HepG2 (cell line): ENCODE results near the gene INO80. TPM values are rescaled to one million over a fixed set of nuclear protein-coding genes. Genes with fewer than 3 reads are reported as not detected.

Experiments used
- ARID5B ChIP-seq: IDR thresholded peaks from 2 replicates; pipeline ENCODE4 v1.4.0; 2020; ENCODE audit warnings: mild to moderate bottlenecking, missing genetic modification reagents
- GABPB1 ChIP-seq: IDR thresholded peaks from 2 replicates; pipeline ENCODE4 v1.6.1; 2016; ENCODE audit warnings: mild to moderate bottlenecking, missing genetic modification reagents, moderate library complexity, missing compliant biosample characterization
- HCFC1 ChIP-seq: fragments of 150-350 bp; IDR thresholded peaks from 2 replicates; pipeline ENCODE4 v1.6.1; 2014; ENCODE audit warnings: low read depth, low read length
- HNRNPUL1 ChIP-seq: fragments of 200-400 bp; formaldehyde crosslinking; IDR thresholded peaks from 2 replicates; pipeline ENCODE4 v1.6.1; 2017; ENCODE audit warnings: low read depth, mild to moderate bottlenecking, low read length, moderate library complexity
- NONO ChIP-seq, 2 experiments: fragments of 450-650 bp in 1 of 2; sonication (generic) in 1 of 2; formaldehyde crosslinking in 1 of 2; IDR thresholded peaks in 1 of 2; conservative IDR thresholded peaks in 1 of 2; 2 replicates each; pipeline versions ENCODE4 v1.6.1 to v1.8.0; 2017 to 2022; ENCODE audit warnings: mild to moderate bottlenecking in 1 of 2, missing genetic modification reagents in 1 of 2, moderate library complexity in 1 of 2
- RFXAP ChIP-seq: sonication (generic); formaldehyde crosslinking; IDR thresholded peaks from 2 replicates; pipeline ENCODE4 v1.4.0; 2020; ENCODE audit warnings: missing genetic modification reagents, borderline replicate concordance
- SMAD1 ChIP-seq: sonication (generic); formaldehyde crosslinking; IDR thresholded peaks from 2 replicates; pipeline ENCODE4 v1.4.0; 2020; ENCODE audit warnings: missing genetic modification reagents, low read depth, mild to moderate bottlenecking, borderline replicate concordance
- SNRNP70 ChIP-seq: fragments of 200-400 bp; formaldehyde crosslinking; IDR thresholded peaks from 2 replicates; pipeline ENCODE4 v1.6.1; 2017; ENCODE audit warnings: mild to moderate bottlenecking, low read depth, low read length, moderate library complexity
- TBX2 ChIP-seq: sonication (generic); formaldehyde crosslinking; IDR thresholded peaks from 2 replicates; pipeline ENCODE4 v1.5.0; 2020; ENCODE audit warnings: missing genetic modification reagents, mild to moderate bottlenecking, borderline replicate concordance
- ZBTB7B ChIP-seq: sonication (generic); formaldehyde crosslinking; IDR thresholded peaks from 2 replicates; pipeline ENCODE4 v1.4.0; 2020; ENCODE audit warnings: missing genetic modification reagents
- ZMYM4 ChIP-seq: sonication (generic); formaldehyde crosslinking; IDR thresholded peaks from 2 replicates; pipeline ENCODE4 v1.8.1; 2023; ENCODE audit warnings: mild to moderate bottlenecking, missing genetic modification reagents
- ZNF138 ChIP-seq: sonication (generic); formaldehyde crosslinking; IDR thresholded peaks from 2 replicates; pipeline ENCODE4 v1.5.0; 2020; ENCODE audit warnings: mild to moderate bottlenecking, low read depth, missing genetic modification reagents
- ZNF280B ChIP-seq: sonication (generic); formaldehyde crosslinking; IDR thresholded peaks from 2 replicates; pipeline ENCODE4 v1.5.0; 2020; ENCODE audit warnings: missing genetic modification reagents, mild to moderate bottlenecking, borderline replicate concordance
- ZNF782 ChIP-seq: sonication (generic); formaldehyde crosslinking; IDR thresholded peaks from 2 replicates; pipeline ENCODE4 v1.4.0; 2020; ENCODE audit warnings: missing genetic modification reagents, mild to moderate bottlenecking, borderline replicate concordance
- polyA plus RNA-seq, 8 experiments: library from polyadenylated mRNA; depleted of rRNA in 3 of 8; stranded (reverse) in 7 of 8; unstranded in 1 of 8; fragments of >200 nt; fragmentation: Illumina TruSeq in 4 of 8; extraction: Trizol in 4 of 8; gene quantifications; 2 replicates each; pipeline versions ENCODE4 v1.2.1 to v1.2.3, GENCODE V29; 2011 to 2016; ENCODE audit warnings: low read depth in 4 of 8, missing spikeins in 1 of 8, mixed read lengths in 1 of 8; ENCODE audit not compliant: insufficient read depth in 1 of 8
- total RNA-seq, 5 experiments: library from RNA; depleted of rRNA; stranded (reverse); fragments of >200 nt; fragmentation: Illumina TruSeq; extraction: Trizol; gene quantifications; 2 replicates each; pipeline ENCODE4 v1.2.3, GENCODE V29; 2016; ENCODE audit warnings: low read depth in 1 of 5
- TF ChIP-seq, protein P1 (sequence below): IDR thresholded peaks from 2 replicates; pipeline ENCODE4 v1.6.1; 2012; ENCODE audit warnings: inconsistent platforms
- TF ChIP-seq, protein P2 (sequence below): sonication (generic); formaldehyde crosslinking; IDR thresholded peaks from 2 replicates; pipeline ENCODE4 v1.5.0; 2020; ENCODE audit warnings: mild to moderate bottlenecking, missing genetic modification reagents, moderate library complexity
- TF ChIP-seq, protein P3 (sequence below): sonication (generic); formaldehyde crosslinking; IDR thresholded peaks from 2 replicates; pipeline ENCODE4 v1.9.0; 2021; ENCODE audit warnings: missing genetic modification reagents, borderline replicate concordance

The INO80 gene
- total and polyA plus RNA-seq, 2 of the 13 experiments (the other 11 are each of a cell fraction or from before 2014, with no cell fraction given) = 3.6 to 14.8 TPM

GRCh38 chr15:40930430-40931299 lies 185.4 kb downstream of the INO80 start (continued):
- TF ChIP-seq ZMYM4 (CRISPR knock-in tag) (0 out of 2 replicates have a peak, but pooled peaks have one; percentile 31), SNRNP70 (no peak), NONO (IDR thresholded peaks at IDR 0.05) (no peak), NONO (CRISPR knock-in tag; conservative IDR thresholded peaks at IDR 0.05) (peak; percentile 79), SMAD1 (CRISPR knock-in tag) (no peak), HNRNPUL1 (no peak), HCFC1 (no peak), ZNF782 (CRISPR knock-in tag) (0 out of 2 replicates have a peak, but pooled peaks have one; percentile 48), RFXAP (0 out of 2 replicates have a peak, but pooled peaks have one; percentile 32), ZNF138 (CRISPR knock-in tag) (no peak), ZNF280B (CRISPR knock-in tag) (0 out of 2 replicates have a peak, but pooled peaks have one; percentile 24), TBX2 (CRISPR knock-in tag) (peak; percentile 19; the same call in 1 of the 2 replicates), GABPB1 (peak; percentile 31; the same call in 1 of the 2 replicates), ZBTB7B (CRISPR knock-in tag) (peak; percentile 85; the same call in 1 of the 2 replicates), ARID5B (CRISPR knock-in tag) (0 out of 2 replicates have a peak, but pooled peaks have one; percentile 14)
- TF ChIP-seq, protein P1, sequence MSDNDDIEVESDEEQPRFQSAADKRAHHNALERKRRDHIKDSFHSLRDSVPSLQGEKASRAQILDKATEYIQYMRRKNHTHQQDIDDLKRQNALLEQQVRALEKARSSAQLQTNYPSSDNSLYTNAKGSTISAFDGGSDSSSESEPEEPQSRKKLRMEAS = peak; percentile 63
- TF ChIP-seq, protein P2, sequence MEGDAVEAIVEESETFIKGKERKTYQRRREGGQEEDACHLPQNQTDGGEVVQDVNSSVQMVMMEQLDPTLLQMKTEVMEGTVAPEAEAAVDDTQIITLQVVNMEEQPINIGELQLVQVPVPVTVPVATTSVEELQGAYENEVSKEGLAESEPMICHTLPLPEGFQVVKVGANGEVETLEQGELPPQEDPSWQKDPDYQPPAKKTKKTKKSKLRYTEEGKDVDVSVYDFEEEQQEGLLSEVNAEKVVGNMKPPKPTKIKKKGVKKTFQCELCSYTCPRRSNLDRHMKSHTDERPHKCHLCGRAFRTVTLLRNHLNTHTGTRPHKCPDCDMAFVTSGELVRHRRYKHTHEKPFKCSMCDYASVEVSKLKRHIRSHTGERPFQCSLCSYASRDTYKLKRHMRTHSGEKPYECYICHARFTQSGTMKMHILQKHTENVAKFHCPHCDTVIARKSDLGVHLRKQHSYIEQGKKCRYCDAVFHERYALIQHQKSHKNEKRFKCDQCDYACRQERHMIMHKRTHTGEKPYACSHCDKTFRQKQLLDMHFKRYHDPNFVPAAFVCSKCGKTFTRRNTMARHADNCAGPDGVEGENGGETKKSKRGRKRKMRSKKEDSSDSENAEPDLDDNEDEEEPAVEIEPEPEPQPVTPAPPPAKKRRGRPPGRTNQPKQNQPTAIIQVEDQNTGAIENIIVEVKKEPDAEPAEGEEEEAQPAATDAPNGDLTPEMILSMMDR (CRISPR knock-in tag) = peak; percentile 85
- TF ChIP-seq, protein P3, sequence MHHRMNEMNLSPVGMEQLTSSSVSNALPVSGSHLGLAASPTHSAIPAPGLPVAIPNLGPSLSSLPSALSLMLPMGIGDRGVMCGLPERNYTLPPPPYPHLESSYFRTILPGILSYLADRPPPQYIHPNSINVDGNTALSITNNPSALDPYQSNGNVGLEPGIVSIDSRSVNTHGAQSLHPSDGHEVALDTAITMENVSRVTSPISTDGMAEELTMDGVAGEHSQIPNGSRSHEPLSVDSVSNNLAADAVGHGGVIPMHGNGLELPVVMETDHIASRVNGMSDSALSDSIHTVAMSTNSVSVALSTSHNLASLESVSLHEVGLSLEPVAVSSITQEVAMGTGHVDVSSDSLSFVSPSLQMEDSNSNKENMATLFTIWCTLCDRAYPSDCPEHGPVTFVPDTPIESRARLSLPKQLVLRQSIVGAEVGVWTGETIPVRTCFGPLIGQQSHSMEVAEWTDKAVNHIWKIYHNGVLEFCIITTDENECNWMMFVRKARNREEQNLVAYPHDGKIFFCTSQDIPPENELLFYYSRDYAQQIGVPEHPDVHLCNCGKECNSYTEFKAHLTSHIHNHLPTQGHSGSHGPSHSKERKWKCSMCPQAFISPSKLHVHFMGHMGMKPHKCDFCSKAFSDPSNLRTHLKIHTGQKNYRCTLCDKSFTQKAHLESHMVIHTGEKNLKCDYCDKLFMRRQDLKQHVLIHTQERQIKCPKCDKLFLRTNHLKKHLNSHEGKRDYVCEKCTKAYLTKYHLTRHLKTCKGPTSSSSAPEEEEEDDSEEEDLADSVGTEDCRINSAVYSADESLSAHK = no peak
